Gastrocnemius medialis (tissue), 4 donors: Measurements from ENCODE around the gene PRSS3.

Experiments used
- CTCF ChIP-seq, 5 experiments: fragments of 450-650 bp in 3 of 5; fragments of 200-600 bp in 2 of 5; sonication (generic) in 2 of 5; IDR thresholded peaks in 4 of 5; conservative IDR thresholded peaks in 1 of 5; 1 replicate in 4 of 5; 2 replicates in 1 of 5; pipeline ENCODE4 v1.5.1; 2016 to 2019; ENCODE audit warnings: antibody characterized with exemption in 5 of 5, mild to moderate bottlenecking in 3 of 5, moderate library complexity in 3 of 5
- POLR2A ChIP-seq, 2 donors: fragments of 450-650 bp; IDR thresholded peaks; one replicate each; pipeline ENCODE4 v1.6.1; 2017; ENCODE audit warnings: antibody characterized with exemption in 2 of 2, mild to moderate bottlenecking in 2 of 2, moderate library complexity in 2 of 2

GRCh38 chr9:33752130-33752637 lies 43.2 kb upstream of the PRSS3 start:
- TF ChIP-seq CTCF (IDR thresholded peaks at IDR 0.05 in 4 of 5, conservative IDR thresholded peaks at IDR 0.05 in 1 of 5) (no peak), POLR2A (IDR thresholded peaks at IDR 0.05) (no peak)
